Measurements from ENCODE around the gene TEX50. TPM values are rescaled to one million over a fixed set of nuclear protein-coding genes. Genes with fewer than 3 reads are reported as not detected.

The TEX50 gene
- total RNA-seq, 4 donors from 2014 or later = not detected

DNA sequence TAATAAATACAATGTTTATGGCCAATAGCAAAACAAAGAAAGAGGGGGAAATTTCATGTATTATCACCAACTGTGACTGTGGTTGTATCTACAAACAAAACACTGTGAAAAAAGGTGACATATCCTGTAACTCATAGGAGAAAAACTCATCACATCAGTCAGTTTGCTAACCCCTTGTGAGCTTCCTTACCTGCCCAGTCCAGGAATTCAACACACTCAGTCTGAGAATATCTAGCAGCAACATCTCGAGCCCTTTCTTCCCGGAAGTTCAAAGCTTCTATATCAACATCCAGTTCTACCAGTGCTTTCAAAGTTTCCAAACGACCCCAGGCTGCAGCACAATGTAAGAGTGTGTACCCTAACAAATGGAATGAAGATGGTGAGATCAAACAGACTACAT is 11.5 kb downstream of the TEX50 start:
- no peak for DNase-seq
- no peak for TF ChIP-seq POLR2A (IDR thresholded peaks at IDR 0.05)
- no peak for TF ChIP-seq CTCF (IDR thresholded peaks at IDR 0.05)
- Histone ChIP-seq H3K36me3 (no peaks in the 10 kb centered on the region), H3K27me3 (no peaks in the 10 kb centered on the region), H3K9me3 (no peaks in the 10 kb centered on the region), H3K4me1 (no peaks in the 10 kb centered on the region), H3K4me3 (replicated peaks in 1 of 3) (no peak overlapping the region), H3K27ac (no peak overlapping the region)
- intact Hi-C loops (cut with DNase I) = no loop called here
- WGBS, 2 donors = 45 to 64% methylated on average over 3 of the region's 3 CpGs

DNA sequence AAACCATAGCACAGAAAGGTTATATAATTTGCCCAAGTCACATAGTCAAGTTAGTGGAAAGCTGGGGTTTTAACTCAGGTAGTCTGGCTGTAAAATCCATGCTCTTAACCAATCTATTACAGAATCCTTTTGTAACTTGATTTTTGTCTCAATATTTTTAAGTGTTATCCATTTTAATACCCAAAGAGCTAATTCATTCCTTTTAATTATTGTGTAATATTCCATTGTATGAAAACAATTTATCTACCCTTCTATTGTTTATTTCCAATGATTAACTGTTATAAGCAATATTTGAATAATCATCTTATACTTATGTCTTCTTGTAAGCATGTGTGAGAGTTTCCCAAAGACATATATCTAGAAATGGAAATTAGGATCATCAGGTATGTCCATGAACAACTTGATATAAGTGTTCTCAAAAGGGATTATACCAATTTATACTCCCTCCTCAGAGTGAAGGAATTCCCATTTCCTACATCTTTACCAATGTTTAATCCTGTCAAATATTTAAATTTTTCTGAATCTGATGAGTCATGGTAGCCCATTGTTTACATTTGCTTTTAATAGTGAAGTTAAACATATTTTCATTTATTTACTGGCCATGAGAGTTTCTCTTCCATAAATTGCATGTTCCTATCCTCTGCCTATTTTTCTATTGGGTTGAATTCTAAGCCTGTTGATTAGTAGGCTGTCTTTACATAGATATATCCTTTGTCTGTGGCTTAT is 13.9 kb downstream of the TEX50 start:
- H3K9me3 ChIP-seq = no peaks in the 10 kb centered on the region
- H3K36me3 ChIP-seq = no peaks in the 10 kb centered on the region
- no peaks in the 10 kb centered on the region for H3K27me3 ChIP-seq
- DNase-seq = no peak
- H3K4me1 ChIP-seq = no peaks in the 10 kb centered on the region
- TF ChIP-seq POLR2A (IDR thresholded peaks at IDR 0.05) (no peak), CTCF (IDR thresholded peaks at IDR 0.05) (no peak)
- no peak overlapping the region for H3K4me3 ChIP-seq (replicated peaks in 1 of 3)
- no peak overlapping the region for H3K27ac ChIP-seq
- intact Hi-C loops (cut with DNase I) = no loop called here

DNA sequence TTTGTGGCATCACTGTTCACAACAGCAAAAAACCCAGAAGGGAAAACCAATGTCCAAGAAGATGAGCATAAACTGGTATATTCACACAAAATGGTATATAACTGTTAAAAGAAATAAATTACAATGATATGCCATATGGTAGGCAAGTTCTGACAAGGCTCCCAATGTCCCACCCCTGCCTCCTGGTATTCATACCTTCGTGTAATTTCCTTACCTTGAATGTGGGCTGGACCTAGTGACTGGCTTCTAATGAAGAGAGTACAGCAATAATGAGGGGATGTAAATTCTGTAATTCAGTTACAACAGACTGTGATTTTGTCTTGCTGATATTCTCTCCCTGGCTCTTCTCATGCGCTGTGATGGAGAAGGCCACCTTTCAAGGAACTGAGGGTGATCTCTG is 25.2 kb downstream of the TEX50 start:
- TF ChIP-seq POLR2A (IDR thresholded peaks at IDR 0.05) (no peak), CTCF (IDR thresholded peaks at IDR 0.05) (no peak)
- H3K27ac ChIP-seq = no peak overlapping the region
- no peaks in the 10 kb centered on the region for H3K27me3 ChIP-seq
- H3K4me1 ChIP-seq = no peaks in the 10 kb centered on the region
- DNase-seq = no peak
- H3K9me3 ChIP-seq = no peaks in the 10 kb centered on the region
- 90 to 92% methylated on average over 2 of the region's 2 CpGs for whole genome bisulfite sequencing, 2 donors
- intact Hi-C loops (cut with DNase I) = no loop called here
- no peaks in the 10 kb centered on the region for H3K36me3 ChIP-seq
- no peak overlapping the region for H3K4me3 ChIP-seq (replicated peaks in 1 of 3)

- Histone ChIP-seq H3K9me3 (no peaks in the 10 kb centered on the region), H3K4me3 (replicated peaks in 1 of 3) (no peak overlapping the region), H3K4me1 (no peaks in the 10 kb centered on the region), H3K36me3 (no peaks in the 10 kb centered on the region), H3K27ac (no peak overlapping the region), H3K27me3 (no peaks in the 10 kb centered on the region)
- WGBS, 2 donors = 73 to 87% methylated on average over 1 of the region's 1 CpG
- intact Hi-C loops (cut with DNase I) = no loop called here
- no peak for DNase-seq
- TF ChIP-seq CTCF (IDR thresholded peaks at IDR 0.05) (no peak), POLR2A (IDR thresholded peaks at IDR 0.05) (no peak)
Measured at GRCh38 chr1:173661271-173661670, 26.1 kb downstream of the TEX50 start.

- intact Hi-C loops (cut with DNase I) = no loop called here
- no peak for TF ChIP-seq POLR2A (IDR thresholded peaks at IDR 0.05)
- no peak for TF ChIP-seq CTCF (IDR thresholded peaks at IDR 0.05)
- DNase-seq = no peak
- 36 to 37% methylated on average over 1 of the region's 1 CpG for WGBS, 2 donors
- Histone ChIP-seq H3K4me1 (no peaks in the 10 kb centered on the region), H3K4me3 (replicated peaks in 1 of 3) (no peak overlapping the region), H3K27me3 (no peaks in the 10 kb centered on the region), H3K27ac (no peak overlapping the region), H3K36me3 (no peaks in the 10 kb centered on the region), H3K9me3 (no peaks in the 10 kb centered on the region)
Measured at GRCh38 chr1:173661763-173662162, 26.6 kb downstream of the TEX50 start.

Data from thyroid gland (tissue), 4 donors.